ENCODE data around the gene ARAP1.

GRCh38 chr11:72763823-72764222, 11.6 kb upstream of the ARAP1 start:
- no peak for TF ChIP-seq CTCF (IDR thresholded peaks at IDR 0.05)
- TF ChIP-seq POLR2A (IDR thresholded peaks at IDR 0.05), result no peak

Measured in Peyer's patch (tissue), 4 donors.